ENCODE results near the gene PTF1A.

Gene PTF1A

GRCh38 chr10:23187155-23187554, 5.0 kb upstream of the PTF1A start:
- DNase-seq: no peak

DNA sequence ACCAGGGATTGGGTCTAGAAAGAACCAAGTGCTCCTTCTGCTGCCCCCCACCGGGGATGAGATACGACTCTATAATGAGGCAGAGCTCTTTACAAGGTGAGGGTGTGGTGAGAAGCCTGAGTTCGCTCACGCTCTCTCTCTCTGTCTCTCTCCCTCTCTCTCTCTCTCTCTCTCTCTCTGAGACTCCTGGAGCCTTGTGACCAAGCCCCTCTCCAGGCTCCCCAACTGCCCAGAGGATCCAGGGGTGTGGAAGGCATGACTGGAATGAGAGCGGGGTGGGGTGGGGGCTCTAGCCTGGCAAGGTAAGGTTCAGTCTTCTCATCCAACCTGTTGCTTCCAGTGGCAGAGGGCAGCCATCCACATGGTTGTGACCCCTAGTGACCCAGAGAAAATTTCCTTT, 3.1 kb upstream of the PTF1A start:
- DNase-seq: no peak

DNA sequence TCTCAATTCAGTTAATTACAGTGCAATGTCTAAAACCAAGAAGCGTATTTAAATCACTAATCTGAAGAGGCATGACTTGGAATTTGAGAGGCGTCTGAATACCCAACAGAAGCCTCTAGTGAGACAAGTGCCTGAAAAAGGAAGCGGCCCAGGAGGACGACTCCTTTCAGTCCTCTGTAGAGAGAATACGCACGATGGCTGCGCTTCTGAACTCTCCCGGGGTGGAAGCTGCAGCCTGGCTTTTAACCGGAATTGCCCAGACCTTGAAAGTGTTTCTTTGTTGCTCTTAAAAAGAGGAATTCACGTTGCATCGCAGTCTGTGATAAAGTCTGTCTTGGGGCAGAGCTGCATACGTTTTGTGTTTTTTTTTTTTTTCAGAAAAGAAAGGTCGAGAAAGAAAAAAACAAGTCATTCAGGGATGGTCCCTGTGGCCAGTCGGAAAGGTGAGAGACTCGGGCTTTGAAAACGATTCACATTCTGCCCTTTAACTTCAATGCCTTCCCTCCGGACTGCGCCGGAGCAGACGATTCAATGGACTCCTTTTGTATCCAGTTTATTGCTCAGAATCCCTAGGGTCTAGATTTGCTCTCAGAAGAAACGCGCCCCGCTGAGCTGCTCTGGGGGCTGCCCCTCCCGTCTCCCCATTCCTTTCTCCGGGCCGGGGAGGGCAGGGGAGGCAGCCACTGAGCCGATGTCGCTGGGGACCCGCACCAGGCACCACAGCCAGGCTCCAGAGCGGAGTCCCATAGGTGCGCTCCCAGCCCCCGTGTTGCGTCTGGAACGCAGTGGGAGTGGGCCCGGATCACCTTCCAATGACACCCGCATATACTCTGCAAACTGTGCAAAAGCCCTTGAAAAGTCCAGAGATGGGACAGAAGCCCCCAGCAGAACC, 994 bp upstream of the PTF1A start:
- DNase-seq: no peak

DNA sequence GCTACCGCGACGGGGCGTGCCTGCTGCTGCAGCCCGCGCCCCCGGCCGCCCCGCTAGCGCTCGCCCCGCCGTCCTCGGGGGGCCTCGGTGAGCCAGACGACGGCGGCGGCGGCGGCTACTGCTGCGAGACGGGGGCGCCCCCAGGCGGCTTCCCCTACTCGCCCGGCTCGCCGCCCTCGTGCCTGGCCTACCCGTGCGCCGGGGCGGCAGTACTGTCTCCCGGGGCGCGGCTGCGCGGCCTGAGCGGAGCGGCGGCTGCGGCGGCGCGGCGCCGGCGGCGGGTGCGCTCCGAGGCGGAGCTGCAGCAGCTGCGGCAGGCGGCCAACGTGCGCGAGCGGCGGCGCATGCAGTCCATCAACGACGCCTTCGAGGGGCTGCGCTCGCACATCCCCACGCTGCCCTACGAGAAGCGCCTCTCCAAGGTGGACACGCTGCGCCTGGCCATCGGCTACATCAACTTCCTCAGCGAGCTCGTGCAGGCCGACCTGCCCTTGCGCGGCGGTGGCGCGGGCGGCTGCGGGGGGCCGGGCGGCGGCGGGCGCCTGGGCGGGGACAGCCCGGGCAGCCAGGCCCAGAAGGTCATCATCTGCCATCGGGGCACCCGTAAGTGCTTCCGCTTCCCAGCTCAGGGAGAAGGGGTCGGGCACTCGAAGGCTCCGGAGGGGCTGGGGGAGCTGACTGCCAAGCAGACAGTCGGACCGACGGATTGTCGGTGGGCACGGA, 761 bp downstream of the PTF1A start:
- peak in 1 of 5 experiments; percentile 46 for DNase-seq

- no peak for DNase-seq
Measured at GRCh38 chr10:23193435-23194074, 1.4 kb downstream of the PTF1A start.

DNA sequence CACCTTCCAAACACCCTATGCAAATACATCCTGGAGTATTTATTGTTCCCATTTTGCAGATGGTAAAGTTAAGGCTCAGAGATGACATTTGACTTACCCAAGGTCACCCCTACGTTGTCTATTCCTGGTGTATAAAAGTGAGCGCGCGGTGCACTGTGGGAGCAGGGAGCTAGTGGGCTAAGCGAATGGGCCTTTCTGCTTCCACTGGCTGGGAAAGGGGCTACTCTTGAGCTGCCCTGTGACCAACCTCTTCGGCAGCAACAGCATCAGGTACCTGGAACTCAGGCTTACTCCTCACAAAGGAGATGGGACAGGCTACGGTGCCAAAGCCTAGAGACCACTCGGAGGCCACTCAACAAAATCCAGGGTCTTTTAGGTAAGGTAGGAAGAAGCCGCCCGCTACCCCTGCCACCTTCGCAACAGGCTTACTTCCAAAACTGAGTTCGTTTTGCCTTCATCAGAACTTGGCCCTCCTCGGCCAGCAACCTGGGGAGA, 2.4 kb downstream of the PTF1A start:
- DNase-seq: no peak

GRCh38 chr10:23194966-23195845, 3.1 kb downstream of the PTF1A start:
- DNase-seq: peak in 1 of 5 experiments; percentile 18

DNA sequence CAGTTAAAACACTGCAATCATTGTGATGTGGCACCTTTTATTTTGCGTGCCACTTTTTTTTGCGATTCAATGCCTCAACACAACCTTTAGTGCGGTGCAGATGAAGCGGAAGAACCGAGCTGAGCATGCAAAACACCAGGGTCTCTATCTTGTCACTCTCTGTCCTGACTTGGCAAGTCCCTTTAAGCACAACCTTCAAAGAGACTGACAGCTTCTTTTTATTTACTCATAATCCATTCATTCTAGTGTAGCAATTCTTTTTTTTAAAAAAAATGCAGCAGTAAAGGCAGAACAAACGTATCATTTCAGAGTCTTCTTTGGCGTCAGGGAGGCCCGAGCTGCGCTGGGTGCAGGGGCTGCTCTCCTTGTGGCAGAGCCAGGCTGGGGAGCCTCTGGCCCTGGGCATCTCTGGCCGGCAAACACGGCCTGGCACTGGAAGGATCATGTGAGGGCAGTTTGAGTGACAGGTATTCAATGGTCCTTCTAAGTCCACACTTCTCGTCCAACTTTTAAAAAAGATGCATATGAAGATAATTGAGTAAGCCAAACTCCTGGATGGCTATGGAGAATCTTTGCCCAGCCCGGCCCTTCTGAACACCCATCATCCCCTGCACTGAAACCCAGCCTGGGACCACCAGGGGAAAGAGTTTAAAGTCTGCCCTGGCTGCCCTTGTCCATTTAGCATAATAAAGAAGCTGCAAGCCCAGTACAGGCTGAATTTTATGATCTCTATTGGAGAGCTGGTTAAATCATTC, 3.9 kb downstream of the PTF1A start:
- DNase-seq: no peak

DNA sequence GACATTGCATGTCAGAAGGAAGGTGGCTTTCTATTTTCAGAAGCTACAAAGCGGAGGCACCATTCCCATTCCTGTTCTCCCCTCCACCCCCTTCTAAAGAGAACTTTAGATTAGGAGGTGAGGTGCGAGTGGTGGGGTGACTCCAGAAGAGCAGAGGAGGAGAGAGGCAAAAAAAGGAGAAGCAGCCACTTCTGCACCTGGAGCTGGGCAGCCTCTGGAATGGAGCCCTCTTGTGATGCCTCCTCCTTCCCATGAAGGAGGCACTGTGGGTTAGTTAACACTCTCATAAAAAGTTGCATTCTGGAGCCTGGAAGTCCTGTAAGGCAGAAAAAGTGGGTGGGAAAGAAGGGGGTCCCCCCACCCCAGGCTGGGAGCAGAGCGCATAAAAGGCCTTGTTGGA, 4.8 kb downstream of the PTF1A start:
- no peak for DNase-seq

DNA sequence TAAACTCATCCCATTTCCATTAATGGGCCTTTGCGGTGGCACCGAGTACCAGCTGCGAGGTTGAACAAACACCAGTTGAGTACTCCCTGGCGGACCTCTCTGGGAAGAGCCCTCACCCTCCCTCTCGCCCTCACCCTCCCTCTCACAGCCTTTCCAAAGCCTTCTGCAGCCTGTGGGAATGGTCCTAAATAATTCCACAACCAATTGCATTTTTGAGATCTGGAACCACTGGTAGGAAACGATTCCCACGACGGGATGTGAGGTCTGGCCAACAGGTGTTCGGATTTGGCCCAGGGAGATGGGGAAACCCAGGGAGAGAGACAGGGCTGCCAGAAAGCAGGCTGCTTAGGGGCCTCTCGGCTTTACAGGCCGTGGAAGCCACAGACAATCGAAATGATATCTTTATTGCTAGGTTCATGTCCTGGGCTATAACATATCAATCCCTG, 5.3 kb downstream of the PTF1A start:
- DNase-seq: no peak

DNA sequence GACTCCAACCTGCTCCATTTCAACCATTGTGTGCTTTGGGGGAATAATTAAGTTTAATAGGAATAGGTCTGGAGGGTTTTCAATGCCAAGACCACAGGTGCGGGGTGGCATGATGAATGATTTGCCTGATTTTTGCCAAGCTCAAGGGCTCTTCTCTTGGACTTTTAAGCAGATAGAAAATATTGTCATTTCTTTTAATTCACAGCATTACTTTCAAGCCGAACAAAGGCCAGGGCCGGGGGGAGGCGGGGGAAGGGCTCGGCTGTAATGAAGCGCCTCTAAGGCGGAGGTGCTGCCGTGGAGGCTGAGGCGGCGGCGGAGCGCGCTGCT, 6.5 kb downstream of the PTF1A start:
- DNase-seq: peak in 1 of 5 experiments; percentile 26

- peak in 1 of 5 experiments; percentile 12 for DNase-seq
Measured at GRCh38 chr10:23198940-23199767, 7.0 kb downstream of the PTF1A start.

DNA sequence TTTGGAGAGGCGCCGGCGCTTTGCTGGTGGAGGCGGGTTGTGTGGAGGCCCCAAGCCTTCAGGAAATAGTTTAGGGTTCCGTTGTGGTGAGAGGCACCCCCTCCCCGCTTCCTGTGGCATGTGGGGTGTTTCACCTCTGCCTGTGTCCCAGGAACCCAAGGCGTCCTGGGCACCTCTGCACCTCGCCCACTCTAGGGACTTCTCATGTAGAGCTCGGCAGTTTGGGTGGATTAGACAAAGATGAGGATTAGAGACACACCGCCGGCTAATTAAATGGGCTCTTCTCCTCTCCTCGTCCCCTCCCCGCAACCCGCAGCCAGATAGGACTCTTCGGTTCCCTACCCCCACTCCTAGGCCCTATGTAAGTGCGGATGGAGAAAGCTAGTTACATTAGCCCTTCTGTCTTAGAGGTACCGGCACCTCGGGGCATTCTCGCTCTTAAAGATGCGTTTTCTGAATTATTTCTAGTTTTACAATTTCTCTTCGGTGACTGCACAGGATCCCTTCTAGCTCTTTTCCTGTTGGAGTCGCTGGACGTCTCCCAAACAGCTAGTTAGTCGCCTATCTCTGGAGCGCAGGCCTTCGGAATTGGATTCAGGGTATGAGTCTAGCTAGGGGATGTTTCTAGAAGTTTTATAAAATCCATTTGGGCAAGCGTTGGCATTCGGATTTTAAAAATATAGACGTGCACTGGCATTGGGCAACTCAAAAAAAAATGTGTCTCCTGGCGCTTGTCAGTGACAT, 7.8 kb downstream of the PTF1A start:
- DNase-seq: peak in 1 of 5 experiments; percentile 13

- DNase-seq: no peak
Measured at GRCh38 chr10:23200586-23200985, 8.5 kb downstream of the PTF1A start.

- DNase-seq: no peak
Measured at GRCh38 chr10:23200997-23201652, 9.0 kb downstream of the PTF1A start.

- no peak for DNase-seq
Measured at GRCh38 chr10:23201837-23202236, 9.7 kb downstream of the PTF1A start.

DNA sequence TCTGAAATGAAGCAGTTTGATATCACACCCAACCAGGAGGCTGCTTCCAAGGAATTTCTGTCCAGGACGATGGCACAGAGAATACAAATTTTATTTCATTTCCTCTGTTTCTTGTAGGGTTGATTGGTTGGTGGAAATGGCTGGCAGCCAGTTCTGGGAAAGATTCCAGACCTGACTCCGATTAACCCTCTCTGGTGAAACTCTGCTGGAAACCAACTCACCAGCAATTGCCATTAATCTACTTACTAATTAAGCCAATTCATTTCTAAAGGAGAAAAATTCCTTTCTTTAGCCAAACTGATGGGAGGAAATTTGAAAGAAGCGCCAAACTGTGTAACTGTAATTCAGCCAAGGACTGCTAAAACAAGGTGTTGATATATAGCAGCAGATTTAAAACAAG, 10.7 kb downstream of the PTF1A start:
- DNase-seq: no peak

DNA sequence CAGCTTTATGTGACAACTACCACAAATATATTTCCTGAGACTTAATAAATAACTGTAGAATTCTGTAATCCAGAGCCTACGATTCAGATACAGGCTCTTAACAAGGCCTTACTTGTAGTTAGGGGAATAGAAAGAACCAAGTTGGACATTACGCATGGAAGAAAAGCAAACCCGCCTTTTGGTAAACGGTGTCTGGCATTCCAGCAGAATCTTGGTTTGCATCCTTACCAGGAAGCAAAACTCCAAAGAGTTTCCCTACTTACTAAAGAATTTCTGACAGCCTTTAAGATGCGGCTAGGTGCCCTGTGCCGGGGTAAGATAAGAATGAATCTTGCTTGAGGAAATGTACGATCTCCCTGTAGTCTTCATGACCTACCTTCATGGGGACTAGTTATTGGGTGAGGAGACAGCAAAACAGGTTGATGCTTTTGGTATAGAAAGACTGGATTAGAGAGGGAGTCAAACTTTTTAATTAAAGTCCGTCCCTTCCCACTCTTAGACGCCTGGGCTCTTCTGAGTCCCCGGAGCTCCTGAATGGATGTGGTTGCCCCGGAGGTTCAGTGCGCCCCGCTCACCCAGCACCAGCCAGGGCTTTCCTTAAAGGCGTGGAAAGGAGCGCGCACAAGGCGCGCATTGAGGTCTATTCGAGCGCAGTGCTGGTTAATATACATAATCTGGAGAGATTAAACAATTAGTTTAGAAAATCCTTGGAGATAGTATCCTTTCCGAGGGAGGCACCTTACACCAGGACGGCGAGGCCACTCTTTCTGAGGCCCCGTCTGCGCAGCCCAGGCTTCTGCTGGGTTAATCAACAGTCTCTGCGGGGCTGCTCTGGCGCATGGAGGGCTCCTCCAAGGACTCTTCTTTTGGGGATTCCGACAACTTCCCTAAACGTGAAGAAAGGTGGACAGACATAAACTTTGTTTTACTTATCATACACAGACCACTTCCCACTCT, 11.5 kb downstream of the PTF1A start:
- DNase-seq: no peak
